Astrocyte (in vitro differentiated cells and primary cell): ENCODE results near the gene VAX1.

Source experiments
- CTCF ChIP-seq: IDR thresholded peaks from 2 replicates; pipeline ENCODE4 v1.5.1; 2011; ENCODE audit warnings: low read depth, mild to moderate bottlenecking, inconsistent platforms, low read length, moderate library complexity; ENCODE audit not compliant: insufficient read depth
- EZH2 ChIP-seq: IDR thresholded peaks from 2 replicates; pipeline ENCODE4 v1.6.1; 2012; ENCODE audit warnings: mild to moderate bottlenecking, low read length, inconsistent platforms; ENCODE audit not compliant: insufficient read depth

GRCh38 chr10:117184296-117184695 lies 46.2 kb upstream of the VAX1 start:
- TF ChIP-seq CTCF (no peak), EZH2 (no peak)
